ENCODE results near the gene C17orf107. TPM values are rescaled to one million over a fixed set of nuclear protein-coding genes. Genes with fewer than 3 reads are reported as not detected.

C17orf107 gene
- total and polyA plus RNA-seq, 2 of the 13 experiments (the other 11 are each of a cell fraction or from before 2014, with no cell fraction given), result 0.20 to 0.59 TPM

DNA sequence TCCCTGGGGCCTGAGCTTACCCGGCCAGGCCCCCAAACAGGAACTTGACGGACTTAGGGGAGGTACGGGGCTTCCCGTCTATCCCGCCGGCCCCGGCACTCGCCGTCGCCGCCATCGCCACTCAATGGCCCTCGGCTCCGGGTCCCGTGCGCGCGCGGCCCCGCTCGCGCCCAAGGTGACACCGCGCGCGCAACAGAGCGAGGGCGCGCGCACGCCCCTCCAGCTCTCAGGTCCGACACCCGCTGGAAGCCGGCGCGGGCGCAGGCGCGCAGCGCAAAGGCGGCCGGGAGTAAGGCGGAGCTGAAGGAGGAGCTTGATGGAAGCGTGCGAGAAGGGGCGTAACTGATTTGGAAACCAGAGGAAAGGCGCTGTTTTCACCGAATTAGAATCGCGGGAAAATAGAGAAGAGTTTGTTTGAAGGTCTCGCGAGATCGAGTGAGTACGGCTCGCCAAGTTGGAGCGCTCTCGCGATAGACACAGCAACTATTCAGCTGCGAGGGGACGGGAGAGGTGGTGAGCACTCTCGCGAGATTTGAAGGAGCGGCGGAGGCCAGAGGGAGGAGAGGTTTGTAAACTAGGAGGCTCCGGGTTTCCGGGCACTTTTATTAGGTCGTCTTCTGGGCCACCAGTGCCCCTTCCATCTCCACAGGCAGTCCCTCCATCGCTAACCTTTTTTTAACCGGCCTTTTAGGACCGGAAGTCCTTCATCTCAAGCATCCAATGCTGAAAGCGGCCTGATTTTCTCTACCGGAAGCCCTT is 40.6 kb downstream of the C17orf107 start, which contains the start of the genes RNF167 and SLC25A11 (continued):
- TF ChIP-seq, protein P1, sequence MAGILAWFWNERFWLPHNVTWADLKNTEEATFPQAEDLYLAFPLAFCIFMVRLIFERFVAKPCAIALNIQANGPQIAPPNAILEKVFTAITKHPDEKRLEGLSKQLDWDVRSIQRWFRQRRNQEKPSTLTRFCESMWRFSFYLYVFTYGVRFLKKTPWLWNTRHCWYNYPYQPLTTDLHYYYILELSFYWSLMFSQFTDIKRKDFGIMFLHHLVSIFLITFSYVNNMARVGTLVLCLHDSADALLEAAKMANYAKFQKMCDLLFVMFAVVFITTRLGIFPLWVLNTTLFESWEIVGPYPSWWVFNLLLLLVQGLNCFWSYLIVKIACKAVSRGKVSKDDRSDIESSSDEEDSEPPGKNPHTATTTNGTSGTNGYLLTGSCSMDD (CRISPR knock-in tag; IDR thresholded peaks at IDR 0.05), result no peak
- no peak for TF ChIP-seq SYNCRIP (IDR thresholded peaks at IDR 0.05; ENCODE audit: insufficient read depth, low read depth, low read length)
- TF ChIP-seq, protein P2, sequence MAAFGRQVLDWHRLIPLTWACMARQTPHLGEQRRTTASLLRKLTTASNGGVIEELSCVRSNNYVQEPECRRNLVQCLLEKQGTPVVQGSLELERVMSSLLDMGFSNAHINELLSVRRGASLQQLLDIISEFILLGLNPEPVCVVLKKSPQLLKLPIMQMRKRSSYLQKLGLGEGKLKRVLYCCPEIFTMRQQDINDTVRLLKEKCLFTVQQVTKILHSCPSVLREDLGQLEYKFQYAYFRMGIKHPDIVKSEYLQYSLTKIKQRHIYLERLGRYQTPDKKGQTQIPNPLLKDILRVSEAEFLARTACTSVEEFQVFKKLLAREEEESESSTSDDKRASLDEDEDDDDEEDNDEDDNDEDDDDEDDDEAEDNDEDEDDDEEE (CRISPR knock-in tag; IDR thresholded peaks at IDR 0.05), result no peak
- TF ChIP-seq, protein P3, sequence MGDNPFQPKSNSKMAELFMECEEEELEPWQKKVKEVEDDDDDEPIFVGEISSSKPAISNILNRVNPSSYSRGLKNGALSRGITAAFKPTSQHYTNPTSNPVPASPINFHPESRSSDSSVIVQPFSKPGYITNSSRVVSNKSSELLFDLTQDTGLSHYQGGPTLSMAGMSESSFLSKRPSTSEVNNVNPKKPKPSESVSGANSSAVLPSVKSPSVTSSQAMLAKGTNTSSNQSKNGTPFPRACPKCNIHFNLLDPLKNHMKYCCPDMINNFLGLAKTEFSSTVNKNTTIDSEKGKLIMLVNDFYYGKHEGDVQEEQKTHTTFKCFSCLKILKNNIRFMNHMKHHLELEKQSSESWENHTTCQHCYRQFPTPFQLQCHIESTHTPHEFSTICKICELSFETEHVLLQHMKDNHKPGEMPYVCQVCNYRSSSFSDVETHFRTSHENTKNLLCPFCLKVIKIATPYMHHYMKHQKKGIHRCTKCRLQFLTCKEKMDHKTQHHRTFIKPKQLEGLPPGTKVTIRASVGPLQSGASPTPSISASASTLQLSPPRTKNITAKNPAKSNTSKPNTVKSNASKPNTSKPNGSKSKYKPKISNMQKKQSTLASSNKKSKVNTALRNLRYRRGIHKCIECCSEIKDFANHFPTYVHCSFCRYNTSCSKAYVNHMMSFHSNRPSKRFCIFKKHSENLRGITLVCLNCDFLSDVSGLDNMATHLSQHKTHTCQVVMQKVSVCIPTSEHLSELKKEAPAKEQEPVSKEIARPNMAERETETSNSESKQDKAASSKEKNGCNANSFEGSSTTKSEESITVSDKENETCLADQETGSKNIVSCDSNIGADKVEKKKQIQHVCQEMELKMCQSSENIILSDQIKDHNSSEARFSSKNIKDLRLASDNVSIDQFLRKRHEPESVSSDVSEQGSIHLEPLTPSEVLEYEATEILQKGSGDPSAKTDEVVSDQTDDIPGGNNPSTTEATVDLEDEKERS (CRISPR knock-in tag; IDR thresholded peaks at IDR 0.05), result no peak
- no peak for TF ChIP-seq ZNF644 (CRISPR knock-in tag; IDR thresholded peaks at IDR 0.05; ENCODE audit: low read depth)
- no peak for TF ChIP-seq ZNF431 (CRISPR knock-in tag; IDR thresholded peaks at IDR 0.05; ENCODE audit: borderline replicate concordance, low read depth)
- TF ChIP-seq ZNF441 (CRISPR knock-in tag; IDR thresholded peaks at IDR 0.05; ENCODE audit: borderline replicate concordance), result peak; percentile 84
- TF ChIP-seq, protein P4, sequence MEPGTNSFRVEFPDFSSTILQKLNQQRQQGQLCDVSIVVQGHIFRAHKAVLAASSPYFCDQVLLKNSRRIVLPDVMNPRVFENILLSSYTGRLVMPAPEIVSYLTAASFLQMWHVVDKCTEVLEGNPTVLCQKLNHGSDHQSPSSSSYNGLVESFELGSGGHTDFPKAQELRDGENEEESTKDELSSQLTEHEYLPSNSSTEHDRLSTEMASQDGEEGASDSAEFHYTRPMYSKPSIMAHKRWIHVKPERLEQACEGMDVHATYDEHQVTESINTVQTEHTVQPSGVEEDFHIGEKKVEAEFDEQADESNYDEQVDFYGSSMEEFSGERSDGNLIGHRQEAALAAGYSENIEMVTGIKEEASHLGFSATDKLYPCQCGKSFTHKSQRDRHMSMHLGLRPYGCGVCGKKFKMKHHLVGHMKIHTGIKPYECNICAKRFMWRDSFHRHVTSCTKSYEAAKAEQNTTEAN (CRISPR knock-in tag; conservative IDR thresholded peaks at IDR 0.05), result peak; percentile 60; the same call in 1 of the 2 replicates
- TF ChIP-seq GATA4 (IDR thresholded peaks at IDR 0.05; ENCODE audit: borderline replicate concordance, low read depth), result no peak
- no peak for TF ChIP-seq HNF4G (IDR thresholded peaks at IDR 0.05; ENCODE audit: borderline replicate concordance, low read depth, low read length)
- peak; percentile 35; the same call in 1 of the 2 replicates for TF ChIP-seq HNF4G (CRISPR knock-in tag; IDR thresholded peaks at IDR 0.05; ENCODE audit: borderline replicate concordance, low read depth)
- TF ChIP-seq SAFB2 (CRISPR knock-in tag; IDR thresholded peaks at IDR 0.05; ENCODE audit: borderline replicate concordance, low read depth), result no peak; the same call in 1 of the 2 replicates
- no peak for TF ChIP-seq ZNF724P (CRISPR knock-in tag; IDR thresholded peaks at IDR 0.05; ENCODE audit: borderline replicate concordance)
- TF ChIP-seq KMT2B (CRISPR knock-in tag; IDR thresholded peaks at IDR 0.05), result 0 out of 2 replicates have a peak, but pooled peaks have one; percentile 30
- TF ChIP-seq ZNF709 (CRISPR knock-in tag; IDR thresholded peaks at IDR 0.05), result no peak
- TF ChIP-seq, protein P5, sequence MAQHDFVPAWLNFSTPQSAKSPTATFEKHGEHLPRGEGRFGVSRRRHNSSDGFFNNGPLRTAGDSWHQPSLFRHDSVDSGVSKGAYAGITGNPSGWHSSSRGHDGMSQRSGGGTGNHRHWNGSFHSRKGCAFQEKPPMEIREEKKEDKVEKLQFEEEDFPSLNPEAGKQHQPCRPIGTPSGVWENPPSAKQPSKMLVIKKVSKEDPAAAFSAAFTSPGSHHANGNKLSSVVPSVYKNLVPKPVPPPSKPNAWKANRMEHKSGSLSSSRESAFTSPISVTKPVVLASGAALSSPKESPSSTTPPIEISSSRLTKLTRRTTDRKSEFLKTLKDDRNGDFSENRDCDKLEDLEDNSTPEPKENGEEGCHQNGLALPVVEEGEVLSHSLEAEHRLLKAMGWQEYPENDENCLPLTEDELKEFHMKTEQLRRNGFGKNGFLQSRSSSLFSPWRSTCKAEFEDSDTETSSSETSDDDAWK (CRISPR knock-in tag; IDR thresholded peaks at IDR 0.05), result no peak
- TF ChIP-seq ZNF607 (CRISPR knock-in tag; IDR thresholded peaks at IDR 0.05; ENCODE audit: borderline replicate concordance), result 0 out of 2 replicates have a peak, but pooled peaks have one; percentile 18
- TF ChIP-seq, protein P6, sequence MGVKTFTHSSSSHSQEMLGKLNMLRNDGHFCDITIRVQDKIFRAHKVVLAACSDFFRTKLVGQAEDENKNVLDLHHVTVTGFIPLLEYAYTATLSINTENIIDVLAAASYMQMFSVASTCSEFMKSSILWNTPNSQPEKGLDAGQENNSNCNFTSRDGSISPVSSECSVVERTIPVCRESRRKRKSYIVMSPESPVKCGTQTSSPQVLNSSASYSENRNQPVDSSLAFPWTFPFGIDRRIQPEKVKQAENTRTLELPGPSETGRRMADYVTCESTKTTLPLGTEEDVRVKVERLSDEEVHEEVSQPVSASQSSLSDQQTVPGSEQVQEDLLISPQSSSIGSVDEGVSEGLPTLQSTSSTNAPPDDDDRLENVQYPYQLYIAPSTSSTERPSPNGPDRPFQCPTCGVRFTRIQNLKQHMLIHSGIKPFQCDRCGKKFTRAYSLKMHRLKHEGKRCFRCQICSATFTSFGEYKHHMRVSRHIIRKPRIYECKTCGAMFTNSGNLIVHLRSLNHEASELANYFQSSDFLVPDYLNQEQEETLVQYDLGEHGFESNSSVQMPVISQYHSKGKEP (CRISPR knock-in tag; IDR thresholded peaks at IDR 0.05), result no peak
- peak; percentile 96 for TF ChIP-seq ZBTB42 (CRISPR knock-in tag; IDR thresholded peaks at IDR 0.05)

Measured in HepG2 (cell line).